ENCODE measurements around the gene MAGI1.

DNA sequence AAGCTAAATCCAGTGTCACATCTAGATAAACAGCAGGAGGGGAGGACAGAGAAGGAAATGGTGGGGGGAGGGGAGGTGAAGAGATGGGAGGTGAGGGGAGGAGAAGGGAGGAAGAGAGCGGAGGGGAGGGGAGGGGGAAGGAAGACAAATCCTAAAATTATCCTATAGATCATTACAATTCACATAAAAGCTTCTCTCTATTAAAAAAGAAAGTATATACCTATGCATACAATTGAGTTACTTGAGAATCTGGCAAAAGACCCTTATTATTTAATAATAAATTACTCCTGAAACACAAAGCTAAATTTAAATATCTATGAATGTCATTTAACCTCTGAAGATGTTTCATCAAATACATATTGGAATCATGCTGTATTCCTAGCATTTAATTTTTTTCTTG, 303.9 kb downstream of the MAGI1 start:
- TF ChIP-seq EZH2 (IDR thresholded peaks at IDR 0.05; ENCODE audit: low read length, missing control alignments) (no peak), CTCF (conservative IDR thresholded peaks at IDR 0.05 in 1 of 2, IDR thresholded peaks at IDR 0.05 in 1 of 2; ENCODE audit: low read depth in 1 of 2, low read length in 2 of 2) (no peak)
